PFSK-1 (cell line): ENCODE measurements around the gene ADGRL3.

Experiments
- FOXP2 ChIP-seq: optimal IDR thresholded peaks from 2 replicates; pipeline ENCODE3; 2011; ENCODE audit warnings: borderline replicate concordance, control low read depth, inconsistent platforms; ENCODE audit not compliant: insufficient read depth; ENCODE audit errors: extremely low read length, extremely low read depth
- POLR2AphosphoS5 ChIP-seq: IDR thresholded peaks from 2 replicates; pipeline ENCODE4 v1.6.1; 2012; ENCODE audit warnings: low read depth, mild to moderate bottlenecking, control low read depth, low read length, moderate library complexity
- REST ChIP-seq, 2 experiments: IDR thresholded peaks; 2 replicates each; pipeline versions ENCODE4 v1.6.1 to v1.8.0; 2011 to 2012; ENCODE audit warnings: low read depth in 2 of 2, low read length in 2 of 2, control low read depth in 1 of 2, inconsistent platforms in 1 of 2, mild to moderate bottlenecking in 1 of 2, moderate library complexity in 1 of 2; ENCODE audit not compliant: insufficient read depth in 1 of 2
- SIN3A ChIP-seq: IDR thresholded peaks from 2 replicates; pipeline ENCODE4 v1.6.1; 2012; ENCODE audit warnings: mild to moderate bottlenecking, low read length, moderate library complexity, borderline replicate concordance; ENCODE audit not compliant: insufficient read depth
- TAF1 ChIP-seq: IDR thresholded peaks from 2 replicates; pipeline ENCODE4 v1.6.1; 2012; ENCODE audit warnings: low read length, control low read depth, borderline replicate concordance; ENCODE audit not compliant: insufficient read depth

The ADGRL3 gene

GRCh38 chr4:61575796-61576195 is 375.7 kb downstream of the ADGRL3 start:
- TF ChIP-seq REST (IDR thresholded peaks at IDR 0.05; ENCODE audit: insufficient read depth in 1 of 2, low read depth in 2 of 2, low read length in 2 of 2) (no peak), FOXP2 (no peak), POLR2AphosphoS5 (no peak), TAF1 (no peak)

GRCh38 chr4:61579786-61580185 is 379.7 kb downstream of the ADGRL3 start:
- TF ChIP-seq REST (IDR thresholded peaks at IDR 0.05; ENCODE audit: insufficient read depth in 1 of 2, low read depth in 2 of 2, low read length in 2 of 2) (no peak), FOXP2 (no peak), TAF1 (no peak), POLR2AphosphoS5 (no peak), SIN3A (no peak)

- TF ChIP-seq FOXP2 (no peak), REST (IDR thresholded peaks at IDR 0.05; ENCODE audit: insufficient read depth in 1 of 2, low read depth in 2 of 2, low read length in 2 of 2) (no peak), POLR2AphosphoS5 (no peak), SIN3A (no peak), TAF1 (no peak)
These were observed 380.7 kb downstream of the ADGRL3 start for GRCh38 chr4:61580721-61581377.

GRCh38 chr4:61583696-61584095 is 383.6 kb downstream of the ADGRL3 start:
- TF ChIP-seq REST (IDR thresholded peaks at IDR 0.05; ENCODE audit: insufficient read depth in 1 of 2, low read depth in 2 of 2, low read length in 2 of 2) (no peak), POLR2AphosphoS5 (no peak), TAF1 (no peak), SIN3A (no peak), FOXP2 (no peak)
